ENCODE data around the gene MOV10.

DNA sequence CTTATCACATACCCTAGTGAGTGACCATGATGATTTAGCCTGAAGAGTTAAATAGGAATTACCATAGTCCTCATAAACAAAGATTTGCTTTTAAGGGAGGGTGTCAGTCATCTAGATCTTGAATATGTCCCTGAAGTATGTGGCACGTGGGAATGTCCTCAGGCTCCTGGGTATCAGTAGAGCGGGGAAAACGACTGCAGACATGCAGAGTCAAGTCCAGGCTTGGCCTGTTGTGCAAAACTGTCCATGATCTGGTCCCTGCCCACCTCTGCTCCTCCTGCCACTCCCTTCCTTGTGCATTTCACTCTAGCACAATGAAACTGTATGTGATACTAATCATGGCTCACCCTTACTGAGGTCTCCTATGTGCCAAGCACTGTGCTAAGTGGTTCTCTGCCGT lies 12.9 kb downstream of the MOV10 start:
- TF ChIP-seq NRF1 (conservative IDR thresholded peaks at IDR 0.05; ENCODE audit: low read depth, low read length) (no peak), ETV6 (conservative IDR thresholded peaks at IDR 0.05 in 1 of 2, IDR thresholded peaks at IDR 0.05 in 1 of 2; ENCODE audit: borderline replicate concordance in 1 of 2, low read depth in 1 of 2) (no peak), POLR2A (IDR thresholded peaks at IDR 0.05; ENCODE audit: low read depth, low read length) (no peak)
- TF ChIP-seq, protein P1, sequence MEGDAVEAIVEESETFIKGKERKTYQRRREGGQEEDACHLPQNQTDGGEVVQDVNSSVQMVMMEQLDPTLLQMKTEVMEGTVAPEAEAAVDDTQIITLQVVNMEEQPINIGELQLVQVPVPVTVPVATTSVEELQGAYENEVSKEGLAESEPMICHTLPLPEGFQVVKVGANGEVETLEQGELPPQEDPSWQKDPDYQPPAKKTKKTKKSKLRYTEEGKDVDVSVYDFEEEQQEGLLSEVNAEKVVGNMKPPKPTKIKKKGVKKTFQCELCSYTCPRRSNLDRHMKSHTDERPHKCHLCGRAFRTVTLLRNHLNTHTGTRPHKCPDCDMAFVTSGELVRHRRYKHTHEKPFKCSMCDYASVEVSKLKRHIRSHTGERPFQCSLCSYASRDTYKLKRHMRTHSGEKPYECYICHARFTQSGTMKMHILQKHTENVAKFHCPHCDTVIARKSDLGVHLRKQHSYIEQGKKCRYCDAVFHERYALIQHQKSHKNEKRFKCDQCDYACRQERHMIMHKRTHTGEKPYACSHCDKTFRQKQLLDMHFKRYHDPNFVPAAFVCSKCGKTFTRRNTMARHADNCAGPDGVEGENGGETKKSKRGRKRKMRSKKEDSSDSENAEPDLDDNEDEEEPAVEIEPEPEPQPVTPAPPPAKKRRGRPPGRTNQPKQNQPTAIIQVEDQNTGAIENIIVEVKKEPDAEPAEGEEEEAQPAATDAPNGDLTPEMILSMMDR (IDR thresholded peaks at IDR 0.05 in 2 of 3, conservative IDR thresholded peaks at IDR 0.05 in 1 of 3; ENCODE audit: control insufficient read depth in 2 of 3, extremely low read depth in 1 of 3, insufficient read depth in 1 of 3, low read depth in 3 of 3, low read length in 3 of 3): no peak
- TF ChIP-seq, protein P2, sequence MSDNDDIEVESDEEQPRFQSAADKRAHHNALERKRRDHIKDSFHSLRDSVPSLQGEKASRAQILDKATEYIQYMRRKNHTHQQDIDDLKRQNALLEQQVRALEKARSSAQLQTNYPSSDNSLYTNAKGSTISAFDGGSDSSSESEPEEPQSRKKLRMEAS (IDR thresholded peaks at IDR 0.05; ENCODE audit: low read depth, low read length): no peak

Data from GM12878 (cell line).